Panc1 (cell line): ENCODE measurements around the gene CRNN. TPM values are rescaled to one million over a fixed set of nuclear protein-coding genes. Genes with fewer than 3 reads are reported as not detected.

Experiments used
- ATAC-seq: fragments of 200-7000 bp; cut with Tn5 transposase; 2 replicates; pipeline ENCODE4 v1.9.1; 2020; ENCODE audit warnings: mild to moderate bottlenecking, moderate library complexity
- BruUV-seq: library from RNA; stranded (reverse); fragments of 400-500 nt; replicated peaks from 2 replicates; lab custom pipeline; 2021; lab: Mats Ljungman, UMichigan
- CTCF ChIA-PET: fragments of 300-600 bp; sonication (Branson Sonifier 250); formaldehyde crosslinking; loops from one replicate; lab custom pipeline; 2022; ENCODE audit warnings: antibody characterized with exemption; lab: Charles Lee
- POLR2A ChIA-PET: fragments of 300-600 bp; sonication (Branson Sonifier 250); formaldehyde crosslinking; loops from one replicate; lab custom pipeline; 2022; ENCODE audit warnings: antibody characterized with exemption; lab: Charles Lee
- DNase-seq: peaks from one replicate; pipeline ENCODE4 v3.0.0-alpha.2; 2010; ENCODE audit warnings: low read depth, low spot score
- H3K27ac ChIP-seq: 2 replicates; pipeline ENCODE4 v1.5.1; 2011; ENCODE audit warnings: mild to moderate bottlenecking, low read length, inconsistent platforms
- H3K27me3 ChIP-seq: fragments of 200-500 bp; sonication (Bioruptor generic); 2 replicates; pipeline ENCODE4 v1.6.0; 2014; ENCODE audit warnings: low read length, inconsistent platforms; ENCODE audit not compliant: control insufficient read depth, insufficient read depth
- H3K36me3 ChIP-seq: fragments of 200-500 bp; sonication (Bioruptor generic); 2 replicates; pipeline ENCODE4 v1.5.1; 2014; ENCODE audit warnings: inconsistent platforms, mild to moderate bottlenecking, low read length, moderate library complexity; ENCODE audit not compliant: control insufficient read depth, insufficient read depth
- H3K4me1 ChIP-seq: 2 replicates; pipeline ENCODE4 v1.5.1; 2011; ENCODE audit warnings: inconsistent platforms, mild to moderate bottlenecking, low read length, moderate library complexity; ENCODE audit not compliant: control insufficient read depth, insufficient read depth
- H3K4me3 ChIP-seq, 2 experiments: 2 replicates each; pipeline ENCODE4 v1.5.1; 2011 to 2012; ENCODE audit warnings: low read depth in 2 of 2, low read length in 2 of 2, mild to moderate bottlenecking in 2 of 2, inconsistent platforms in 1 of 2, moderate library complexity in 1 of 2
- H3K9me3 ChIP-seq: fragments of 200-500 bp; sonication (Bioruptor generic); 2 replicates; pipeline ENCODE4 v1.5.1; 2014; ENCODE audit warnings: low read depth, mild to moderate bottlenecking, inconsistent platforms, low read length, moderate library complexity; ENCODE audit not compliant: control insufficient read depth, insufficient read depth
- CTCF ChIP-seq: fragments of 450-650 bp; IDR thresholded peaks from 2 replicates; pipeline ENCODE4 v1.5.1; 2017; ENCODE audit warnings: mild to moderate bottlenecking
- POLR2AphosphoS5 ChIP-seq: IDR thresholded peaks from 2 replicates; pipeline ENCODE4 v1.6.1; 2012; ENCODE audit warnings: mild to moderate bottlenecking, low read depth, low read length, moderate library complexity
- REST ChIP-seq, 2 experiments: IDR thresholded peaks; 2 replicates each; pipeline ENCODE4 v1.6.1; 2011 to 2012; ENCODE audit warnings: low read depth in 2 of 2, control low read depth in 1 of 2, low read length in 1 of 2, mild to moderate bottlenecking in 1 of 2, moderate library complexity in 1 of 2; ENCODE audit not compliant: insufficient read depth in 1 of 2
- SIN3A ChIP-seq: IDR thresholded peaks from 2 replicates; pipeline ENCODE4 v1.6.1; 2012; ENCODE audit warnings: low read depth, mild to moderate bottlenecking, low read length, moderate library complexity, borderline replicate concordance; ENCODE audit not compliant: insufficient read depth
- TCF7L2 ChIP-seq: IDR thresholded peaks from 2 replicates; pipeline ENCODE4 v1.6.1; 2011; ENCODE audit warnings: mild to moderate bottlenecking, low read depth, low read length, inconsistent platforms
- in situ Hi-C: cut with HindIII; loops from 2 replicates; pipeline ENCODE4 v1.10.0; 2016; ENCODE audit warnings: low sequenced_read_pairs, low pct_unique_long_range_greater_than_20kb
- intact Hi-C: fragments of 100-400 bp; cut with micrococcal nuclease; formaldehyde crosslinking; loops from one replicate; pipeline ENCODE4 v1.10.0; 2022; ENCODE audit not compliant: unreplicated experiment
- total RNA-seq: library from RNA; stranded (reverse); gene quantifications from one replicate; pipeline ENCODE4 v1.2.1, GENCODE V29; 2021; ENCODE audit not compliant: unreplicated experiment

Gene CRNN
- total RNA-seq, 1 experiment from 2014 or later, result not detected

GRCh38 chr1:152461544-152461943, 47.5 kb upstream of the CRNN start:
- no peaks in the 10 kb centered on the region for H3K36me3 ChIP-seq
- no peak overlapping the region for H3K27ac ChIP-seq
- in situ Hi-C loops (no loop called here), intact Hi-C loops (no loop called here)
- BruUV-seq, result no TSS peak
- H3K4me3 ChIP-seq, result no peak overlapping the region
- no peaks in the 10 kb centered on the region for H3K27me3 ChIP-seq
- ATAC-seq (peak; percentile 84), DNase-seq (no peak)
- CTCF ChIA-PET, result no interaction called here
- H3K4me1 ChIP-seq, result no peaks in the 10 kb centered on the region
- TF ChIP-seq CTCF (peak; percentile 83), TCF7L2 (no peak), SIN3A (no peak)
- H3K9me3 ChIP-seq, result peaks cover 7% of the 10 kb centered on the region
- POLR2A ChIA-PET, result no interaction called here

GRCh38 chr1:152460529-152460899, 46.5 kb upstream of the CRNN start:
- POLR2A ChIA-PET, result no interaction called here

GRCh38 chr1:152459596-152460528, 45.8 kb upstream of the CRNN start:
- intact Hi-C loops, result loop anchor here (5.0 kb wide), 2 partner anchors 318 to 408 kb away; no protein-coding TSS in a partner anchor
- Histone ChIP-seq H3K36me3 (no peaks in the 10 kb centered on the region), H3K27ac (no peak overlapping the region), H3K9me3 (no peaks in the 10 kb centered on the region), H3K4me1 (no peaks in the 10 kb centered on the region), H3K4me3 (peak overlapping the region; percentile 12 to 29), H3K27me3 (no peaks in the 10 kb centered on the region)
- in situ Hi-C loops, result no loop called here
- no TSS peak for BruUV-seq
- ChIA-PET CTCF (interaction anchor here (0.6 to 3.2 kb wide), 7 partner anchors 41 to 411 kb away, joined by 3 to 36 read pairs (median 14); no protein-coding TSS in a partner anchor), POLR2A (no interaction called here)
- peak; percentile 95 for TF ChIP-seq CTCF
- no peak for TF ChIP-seq REST (IDR thresholded peaks at IDR 0.05; ENCODE audit: insufficient read depth in 1 of 2, low read depth in 2 of 2, low read length in 1 of 2)
- TF ChIP-seq POLR2AphosphoS5, result no peak
- ATAC-seq (peak; percentile 78), DNase-seq (peak; percentile 54)

More at GRCh38 chr1:152460529-152460899, 46.5 kb upstream of the CRNN start:
- ATAC-seq, result no peak
- TF ChIP-seq SIN3A (no peak), CTCF (peak; percentile 64)
- DNase-seq, result no peak
- Histone ChIP-seq H3K27ac (no peak overlapping the region), H3K27me3 (no peaks in the 10 kb centered on the region), H3K4me1 (no peaks in the 10 kb centered on the region), H3K36me3 (no peaks in the 10 kb centered on the region), H3K9me3 (no peaks in the 10 kb centered on the region; the same call in 1 of the 2 replicates), H3K4me3 (no peak overlapping the region)
- CTCF ChIA-PET, result interaction anchor here (0.7 to 3.2 kb wide), 2 partner anchors 42 to 275 kb away, joined by 3 to 30 read pairs; no protein-coding TSS in a partner anchor
- intact Hi-C loops (no loop called here), in situ Hi-C loops (no loop called here)
- BruUV-seq, result no TSS peak
